ENCODE results near the gene VSX1.

The VSX1 gene

GRCh38 chr20:25053255-25054031, 28.5 kb downstream of the VSX1 start:
- Histone ChIP-seq H3K27ac (ENCODE audit: low read depth, low read length) (peak overlapping the region; percentile 88), H3K4me1 (ENCODE audit: control insufficient read depth, insufficient read depth, low read length) (peaks cover 76% of the 10 kb centered on the region), H3K27me3 (ENCODE audit: control insufficient read depth, insufficient read depth, low read length) (no peaks in the 10 kb centered on the region), H3K9ac (ENCODE audit: low read length) (no peak overlapping the region), H3K4me3 (ENCODE audit: low read length) (peak overlapping the region; percentile 31), H3K36me3 (ENCODE audit: control insufficient read depth, insufficient read depth, low read length) (no peaks in the 10 kb centered on the region)

- Histone ChIP-seq H3K9ac (ENCODE audit: low read length) (no peak overlapping the region), H3K4me3 (ENCODE audit: low read length) (no peak overlapping the region)
Measured at GRCh38 chr20:25052255-25053194, 29.4 kb downstream of the VSX1 start.

GRCh38 chr20:25051386-25052155, 30.4 kb downstream of the VSX1 start:
- Histone ChIP-seq H3K36me3 (ENCODE audit: control insufficient read depth, insufficient read depth, low read length) (peaks cover 8% of the 10 kb centered on the region), H3K27me3 (ENCODE audit: control insufficient read depth, insufficient read depth, low read length) (no peaks in the 10 kb centered on the region), H3K4me1 (ENCODE audit: control insufficient read depth, insufficient read depth, low read length) (peaks cover 75% of the 10 kb centered on the region), H3K27ac (ENCODE audit: low read depth, low read length) (peak overlapping the region; percentile 88), H3K9ac (ENCODE audit: low read length) (no peak overlapping the region), H3K4me3 (ENCODE audit: low read length) (no peak overlapping the region)

More at GRCh38 chr20:25052255-25053194, 29.4 kb downstream of the VSX1 start:
- Histone ChIP-seq H3K27ac (ENCODE audit: low read depth, low read length) (peak overlapping the region; percentile 88), H3K36me3 (ENCODE audit: control insufficient read depth, insufficient read depth, low read length) (peaks cover under 1% of the 10 kb centered on the region), H3K4me1 (ENCODE audit: control insufficient read depth, insufficient read depth, low read length) (peaks cover 77% of the 10 kb centered on the region), H3K27me3 (ENCODE audit: control insufficient read depth, insufficient read depth, low read length) (no peaks in the 10 kb centered on the region)

DNA sequence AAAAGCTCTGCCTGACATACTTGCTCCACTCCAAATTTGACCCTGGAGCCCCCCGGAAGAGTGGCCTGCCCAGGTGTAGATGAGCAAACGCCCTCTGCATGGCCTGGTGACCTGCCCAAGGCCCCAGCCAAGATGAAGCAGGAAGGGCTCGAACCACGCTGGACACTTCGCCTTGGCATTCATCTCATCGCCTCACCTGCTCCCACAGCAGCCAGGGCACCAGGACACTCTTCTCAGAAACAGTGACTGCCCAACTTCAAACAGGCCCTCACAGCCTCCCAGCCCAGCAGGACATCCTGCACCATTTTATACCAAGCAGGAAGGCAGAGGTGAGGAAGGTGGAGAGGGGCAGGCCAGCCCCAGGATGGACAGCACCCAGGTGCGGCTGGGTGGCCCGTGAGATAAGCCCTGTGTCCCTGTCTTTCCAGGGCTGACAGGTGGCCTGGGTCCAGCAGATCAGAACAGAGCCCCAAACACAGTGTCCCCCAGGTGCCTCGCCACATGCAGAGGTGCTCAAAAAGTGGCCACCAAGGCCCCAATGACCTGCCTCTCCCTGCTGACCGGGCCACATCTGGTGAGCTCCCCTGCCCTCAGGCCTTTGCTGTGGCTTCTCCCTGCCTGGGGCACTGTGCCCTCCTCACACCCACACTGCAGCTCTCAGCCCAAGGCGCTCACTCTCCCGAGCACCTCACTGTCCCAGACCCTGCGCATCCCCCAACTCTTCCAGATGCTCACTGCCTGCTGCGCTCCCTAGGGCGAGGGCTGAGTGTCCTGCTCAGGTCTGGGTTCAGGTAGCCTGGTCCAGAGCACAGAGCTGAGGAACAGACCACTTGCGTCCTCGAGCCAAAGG, 31.2 kb downstream of the VSX1 start:
- Histone ChIP-seq H3K36me3 (ENCODE audit: control insufficient read depth, insufficient read depth, low read length) (peaks cover 14% of the 10 kb centered on the region), H3K4me1 (ENCODE audit: control insufficient read depth, insufficient read depth, low read length) (peaks cover 67% of the 10 kb centered on the region), H3K9ac (ENCODE audit: low read length) (no peak overlapping the region), H3K27me3 (ENCODE audit: control insufficient read depth, insufficient read depth, low read length) (no peaks in the 10 kb centered on the region), H3K27ac (ENCODE audit: low read depth, low read length) (peak overlapping the region; percentile 63), H3K4me3 (ENCODE audit: low read length) (no peak overlapping the region)

DNA sequence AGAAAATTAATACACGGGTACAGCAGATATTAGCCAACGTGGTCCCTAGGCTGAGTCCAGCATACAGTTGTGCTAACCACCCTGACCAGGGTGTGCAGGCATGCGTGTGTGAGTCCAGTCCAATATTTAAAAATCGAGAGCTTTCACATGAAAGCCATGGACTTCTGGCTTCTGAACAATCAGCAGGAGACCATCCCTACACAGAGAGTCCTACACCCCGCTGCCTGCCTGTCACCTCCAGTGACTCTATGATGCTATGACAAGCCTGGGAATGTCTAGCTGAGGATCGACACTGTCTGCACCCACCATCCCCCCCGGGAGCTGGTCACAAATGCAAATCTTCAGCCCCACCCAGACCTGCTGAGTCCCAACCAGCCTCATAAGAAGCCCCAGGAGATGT, 31.9 kb downstream of the VSX1 start:
- Histone ChIP-seq H3K36me3 (ENCODE audit: control insufficient read depth, insufficient read depth, low read length) (peaks cover 19% of the 10 kb centered on the region), H3K9ac (ENCODE audit: low read length) (no peak overlapping the region), H3K4me1 (ENCODE audit: control insufficient read depth, insufficient read depth, low read length) (peaks cover 65% of the 10 kb centered on the region), H3K27ac (ENCODE audit: low read depth, low read length) (peak overlapping the region; percentile 63), H3K27me3 (ENCODE audit: control insufficient read depth, insufficient read depth, low read length) (no peaks in the 10 kb centered on the region), H3K4me3 (ENCODE audit: low read length) (no peak overlapping the region)

GRCh38 chr20:25049261-25050060, 32.5 kb downstream of the VSX1 start:
- peaks cover 59% of the 10 kb centered on the region for H3K4me1 ChIP-seq (ENCODE audit: control insufficient read depth, insufficient read depth, low read length)
- no peak overlapping the region for H3K4me3 ChIP-seq (ENCODE audit: low read length)
- H3K36me3 ChIP-seq (ENCODE audit: control insufficient read depth, insufficient read depth, low read length): peaks cover 19% of the 10 kb centered on the region
- H3K9ac ChIP-seq (ENCODE audit: low read length): no peak overlapping the region
- H3K27me3 ChIP-seq (ENCODE audit: control insufficient read depth, insufficient read depth, low read length): no peaks in the 10 kb centered on the region
- H3K27ac ChIP-seq (ENCODE audit: low read depth, low read length): peak overlapping the region; percentile 63

DNA sequence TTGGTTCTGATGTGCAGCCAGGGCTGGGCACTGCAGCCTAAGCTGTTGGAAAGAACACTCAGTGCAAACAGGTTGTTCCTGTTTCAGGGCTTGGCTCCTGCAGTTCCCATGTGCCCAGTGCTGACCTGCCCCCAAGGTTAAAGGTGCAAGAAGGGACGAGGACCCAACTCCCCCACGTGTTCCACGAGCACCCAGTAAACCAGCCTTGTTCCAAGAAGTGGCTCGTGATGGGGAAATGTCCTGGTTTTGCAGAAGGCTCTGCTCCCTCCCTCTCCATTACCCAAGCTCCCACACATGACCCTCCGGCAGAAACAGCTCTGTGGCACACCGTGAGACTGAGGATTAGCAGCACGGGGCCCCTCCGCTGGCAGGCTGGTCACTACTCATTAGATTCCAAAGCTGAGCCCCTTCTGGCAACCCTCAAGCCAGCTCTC, 33.4 kb downstream of the VSX1 start:
- Histone ChIP-seq H3K4me3 (ENCODE audit: low read length) (no peak overlapping the region), H3K9ac (ENCODE audit: low read length) (no peak overlapping the region), H3K27me3 (ENCODE audit: control insufficient read depth, insufficient read depth, low read length) (no peaks in the 10 kb centered on the region), H3K36me3 (ENCODE audit: control insufficient read depth, insufficient read depth, low read length) (peaks cover 19% of the 10 kb centered on the region), H3K4me1 (ENCODE audit: control insufficient read depth, insufficient read depth, low read length) (peaks cover 49% of the 10 kb centered on the region), H3K27ac (ENCODE audit: low read depth, low read length) (peak overlapping the region; percentile 6)

DNA sequence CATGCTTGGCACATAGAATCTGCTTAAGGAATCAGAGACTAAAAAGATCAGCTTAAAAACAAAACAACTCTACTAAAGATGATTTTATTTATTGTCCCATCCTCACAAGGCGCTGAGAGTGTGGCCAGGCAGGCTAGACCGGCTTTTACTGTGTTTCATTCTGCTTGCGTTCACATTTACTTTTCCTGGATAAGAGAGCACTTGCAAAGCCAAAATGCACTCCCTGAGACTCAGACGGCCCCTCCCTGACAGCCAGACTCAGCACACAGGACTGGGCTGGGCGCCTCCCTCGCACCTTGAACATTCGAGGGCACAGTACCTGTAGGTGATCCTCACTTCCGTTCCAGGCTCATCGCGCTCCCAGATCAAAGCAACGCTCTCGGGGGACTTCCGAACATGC, 34.2 kb downstream of the VSX1 start:
- H3K9ac ChIP-seq (ENCODE audit: low read length): no peak overlapping the region
- no peak overlapping the region for H3K27ac ChIP-seq (ENCODE audit: low read depth, low read length)
- H3K27me3 ChIP-seq (ENCODE audit: control insufficient read depth, insufficient read depth, low read length): no peaks in the 10 kb centered on the region
- no peak overlapping the region for H3K4me3 ChIP-seq (ENCODE audit: low read length)
- H3K4me1 ChIP-seq (ENCODE audit: control insufficient read depth, insufficient read depth, low read length): peaks cover 43% of the 10 kb centered on the region
- H3K36me3 ChIP-seq (ENCODE audit: control insufficient read depth, insufficient read depth, low read length): peaks cover 19% of the 10 kb centered on the region

DNA sequence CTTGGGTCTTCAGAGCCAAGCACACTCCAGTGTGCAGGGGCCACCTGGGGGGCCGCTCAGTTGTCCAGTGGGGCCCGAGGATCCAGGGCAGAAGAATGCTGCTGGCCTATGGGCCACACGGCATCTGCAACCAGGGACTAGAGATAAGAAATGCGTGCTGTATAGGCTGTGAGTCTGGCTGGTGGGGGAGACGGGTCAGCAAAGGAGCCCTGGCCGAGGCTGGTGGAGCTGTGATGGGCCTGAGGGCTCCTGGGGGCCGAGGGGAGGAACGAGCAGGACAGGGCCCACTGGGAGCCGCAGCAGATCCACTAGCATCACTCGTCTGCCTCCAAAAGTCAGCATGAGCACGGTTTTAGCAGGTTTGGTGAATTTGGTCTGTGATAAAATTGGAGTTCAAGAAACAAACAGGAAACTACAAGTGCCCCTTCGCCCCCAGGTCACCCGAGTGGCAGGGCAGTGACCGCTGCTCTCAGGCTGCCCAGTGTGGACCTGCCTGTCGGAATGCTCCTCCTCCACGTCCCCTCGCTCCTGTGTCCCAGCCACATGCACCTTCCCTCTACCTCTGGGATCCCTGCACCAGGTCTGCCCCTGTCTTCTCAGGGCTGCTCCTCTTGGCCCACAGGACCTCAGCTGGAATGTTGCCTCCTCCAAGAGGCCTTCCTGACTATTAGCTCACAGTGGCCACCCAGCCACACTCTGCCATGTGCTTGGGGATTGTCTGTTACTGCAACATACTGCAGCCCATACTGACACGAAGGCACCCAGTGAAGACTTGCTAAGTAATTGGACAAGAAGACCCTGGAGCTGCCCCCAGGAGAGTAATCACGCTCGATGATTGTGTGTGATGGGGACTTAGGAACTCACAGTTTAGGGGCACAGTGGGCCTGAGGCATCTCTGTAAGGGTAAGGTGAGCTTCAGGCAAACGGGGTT, 34.9 kb downstream of the VSX1 start:
- Histone ChIP-seq H3K9ac (ENCODE audit: low read length) (no peak overlapping the region), H3K36me3 (ENCODE audit: control insufficient read depth, insufficient read depth, low read length) (peaks cover 19% of the 10 kb centered on the region), H3K27me3 (ENCODE audit: control insufficient read depth, insufficient read depth, low read length) (no peaks in the 10 kb centered on the region), H3K4me3 (ENCODE audit: low read length) (no peak overlapping the region), H3K4me1 (ENCODE audit: control insufficient read depth, insufficient read depth, low read length) (peaks cover 36% of the 10 kb centered on the region), H3K27ac (ENCODE audit: low read depth, low read length) (no peak overlapping the region)

DNA sequence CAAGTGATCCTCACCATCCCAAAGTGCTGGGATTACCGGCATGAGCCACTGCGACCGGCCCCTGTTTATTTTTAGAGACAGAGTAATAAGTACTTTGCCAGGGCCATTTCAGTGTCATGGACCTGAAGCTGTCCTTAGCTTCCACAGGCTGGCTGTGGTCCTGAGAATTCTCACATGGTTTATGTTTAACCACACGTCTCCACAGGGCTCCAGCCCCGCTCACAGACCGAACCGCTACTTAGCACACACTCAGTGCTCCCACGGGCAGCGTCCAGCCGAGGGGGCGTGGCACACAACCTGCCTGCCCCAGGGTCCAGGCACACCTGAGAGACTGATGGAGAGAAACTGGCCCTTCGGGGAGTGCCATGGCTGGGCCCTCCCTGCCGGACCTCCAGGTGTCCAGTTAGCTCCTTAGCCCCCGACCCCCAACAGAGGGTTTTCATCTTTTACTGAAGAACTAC, 35.7 kb downstream of the VSX1 start:
- Histone ChIP-seq H3K9ac (ENCODE audit: low read length) (no peak overlapping the region), H3K27me3 (ENCODE audit: control insufficient read depth, insufficient read depth, low read length) (no peaks in the 10 kb centered on the region), H3K27ac (ENCODE audit: low read depth, low read length) (no peak overlapping the region), H3K36me3 (ENCODE audit: control insufficient read depth, insufficient read depth, low read length) (peaks cover 19% of the 10 kb centered on the region), H3K4me3 (ENCODE audit: low read length) (no peak overlapping the region), H3K4me1 (ENCODE audit: control insufficient read depth, insufficient read depth, low read length) (peaks cover 34% of the 10 kb centered on the region)
